Natural killer cell (primary cell): ENCODE data around the gene CYP2U1. TPM values are rescaled to one million over a fixed set of nuclear protein-coding genes. Genes with fewer than 3 reads are reported as not detected.

Experiments
- ATAC-seq, 3 donors: fragments of 150-1000 bp in 2 of 3; fragments of 200-7000 bp in 1 of 3; cut with Tn5 transposase; 1 replicate in 1 of 3; 2 replicates in 2 of 3; pipeline ENCODE4 v1.10.0; 2021; ENCODE audit warnings: mild to moderate bottlenecking in 2 of 3, moderate library complexity in 2 of 3
- DNase-seq, 2 donors: peaks; one replicate each; pipeline versions ENCODE4 v3.0.0 to v3.0.0-alpha.2; 2013 to 2021; ENCODE audit warnings: mixed read lengths in 1 of 2
- H3K27ac ChIP-seq: one replicate; pipeline ENCODE4 v1.5.1; 2013; ENCODE audit warnings: mild to moderate bottlenecking, low read length
- H3K27me3 ChIP-seq: one replicate; pipeline ENCODE4 v1.6.1; 2013; ENCODE audit warnings: low read length; ENCODE audit not compliant: control insufficient read depth, insufficient read depth
- H3K36me3 ChIP-seq: one replicate; pipeline ENCODE4 v1.6.1; 2013; ENCODE audit warnings: low read length; ENCODE audit not compliant: control insufficient read depth, insufficient read depth
- H3K4me1 ChIP-seq: one replicate; pipeline ENCODE4 v1.6.1; 2013; ENCODE audit warnings: low read length; ENCODE audit not compliant: control insufficient read depth, insufficient read depth
- H3K4me3 ChIP-seq: one replicate; pipeline ENCODE4 v1.5.1; 2013; ENCODE audit warnings: low read length
- H3K9me3 ChIP-seq: one replicate; pipeline ENCODE4 v1.6.1; 2013; ENCODE audit warnings: low read length; ENCODE audit not compliant: control insufficient read depth, insufficient read depth
- H3K27ac Mint-ChIP-seq, 2 donors: one replicate each; pipeline ENCODE4 v1.8.0; 2022; ENCODE audit warnings: mild to moderate bottlenecking in 2 of 2, mixed read lengths in 2 of 2, moderate library complexity in 1 of 2
- H3K27me3 Mint-ChIP-seq, 2 donors: one replicate each; pipeline ENCODE4 v1.8.0; 2022; ENCODE audit warnings: low read depth in 2 of 2, mixed read lengths in 2 of 2
- H3K36me3 Mint-ChIP-seq: one replicate; pipeline ENCODE4 v1.8.0; 2022; ENCODE audit warnings: mixed read lengths
- H3K4me1 Mint-ChIP-seq, 2 donors: one replicate each; pipeline ENCODE4 v1.8.0; 2022; ENCODE audit warnings: mixed read lengths in 2 of 2
- H3K4me3 Mint-ChIP-seq: one replicate; pipeline ENCODE4 v1.8.0; 2022; ENCODE audit warnings: mild to moderate bottlenecking, moderate library complexity, mixed read lengths
- H3K9me3 Mint-ChIP-seq, 2 donors: one replicate each; pipeline ENCODE4 v1.8.0; 2022; ENCODE audit warnings: mixed read lengths in 2 of 2
- CTCF ChIP-seq: fragments of 200-600 bp; IDR thresholded peaks from one replicate; pipeline ENCODE4 v1.8.0; 2022; ENCODE audit warnings: antibody characterized with exemption
- WGBS: methylation state at CpG from one replicate; pipeline ENCODE4 v1.1.7; 2013; ENCODE audit warnings: missing lambda C conversion rate; ENCODE audit not compliant: insufficient coverage; 5-methylcytosine and 5-hydroxymethylcytosine counted together
- intact Hi-C: fragments of 100-400 bp; cut with micrococcal nuclease; formaldehyde crosslinking; loops from one replicate; pipeline ENCODE4 v1.14.2; 2022
- total RNA-seq, 4 donors: library from RNA; stranded (reverse); fragments of 120-200 nt in 1 of 4; gene quantifications; one replicate each; pipeline versions ENCODE4 v1.2.3 to v1.2.4, GENCODE V29; 2013 to 2022

Gene CYP2U1
- total RNA-seq, 3 donors from 2014 or later (not counting 1 experiment from before 2014, with no cell fraction given): 2.5 to 4.5 (median 3.4) TPM

- H3K4me3 ChIP-seq: no peak overlapping the region
- DNase-seq: no peak
- Mint-ChIP-seq H3K27me3 (peaks cover 0 to 3% of the 10 kb centered on the region in 2 donors), H3K9me3 (no peaks in the 10 kb centered on the region), H3K27ac (no peak overlapping the region), H3K36me3 (no peaks in the 10 kb centered on the region), H3K4me1 (no peaks in the 10 kb centered on the region), H3K4me3 (no peak overlapping the region)
- H3K36me3 ChIP-seq: no peaks in the 10 kb centered on the region
- ATAC-seq: no peak
- H3K9me3 ChIP-seq: no peaks in the 10 kb centered on the region
- intact Hi-C loops: no loop called here
- TF ChIP-seq CTCF: no peak
- H3K27ac ChIP-seq: no peak overlapping the region
- H3K4me1 ChIP-seq: no peaks in the 10 kb centered on the region
- no peaks in the 10 kb centered on the region for H3K27me3 ChIP-seq
- WGBS: 87% methylated on average over 6 of the region's 6 CpGs
These were observed 37.2 kb upstream of the CYP2U1 start for GRCh38 chr4:107894138-107894603.

GRCh38 chr4:107896158-107896645 lies 35.1 kb upstream of the CYP2U1 start:
- no peaks in the 10 kb centered on the region for H3K4me1 ChIP-seq
- H3K36me3 ChIP-seq: no peaks in the 10 kb centered on the region
- no peaks in the 10 kb centered on the region for H3K27me3 ChIP-seq

GRCh38 chr4:107896646-107897045 lies 34.7 kb upstream of the CYP2U1 start:
- H3K27ac ChIP-seq: no peak overlapping the region
- H3K4me3 ChIP-seq: no peak overlapping the region
- no peaks in the 10 kb centered on the region for H3K27me3 ChIP-seq
- DNase-seq (no peak), ATAC-seq (no peak)
- Mint-ChIP-seq H3K4me3 (no peak overlapping the region), H3K36me3 (no peaks in the 10 kb centered on the region), H3K27ac (no peak overlapping the region), H3K27me3 (no peaks in the 10 kb centered on the region), H3K9me3 (no peaks in the 10 kb centered on the region), H3K4me1 (no peaks in the 10 kb centered on the region)
- no peak for TF ChIP-seq CTCF
- no peaks in the 10 kb centered on the region for H3K9me3 ChIP-seq
- no CpG with 5 or more reads among the region's 1 CpG for WGBS
- intact Hi-C loops: no loop called here
- no peaks in the 10 kb centered on the region for H3K36me3 ChIP-seq
- no peaks in the 10 kb centered on the region for H3K4me1 ChIP-seq

More at GRCh38 chr4:107896158-107896645, 35.1 kb upstream of the CYP2U1 start:
- no peak for ATAC-seq
- Mint-ChIP-seq H3K4me3 (no peak overlapping the region), H3K4me1 (no peaks in the 10 kb centered on the region), H3K36me3 (no peaks in the 10 kb centered on the region), H3K27ac (no peak overlapping the region), H3K27me3 (no peaks in the 10 kb centered on the region), H3K9me3 (no peaks in the 10 kb centered on the region)
- WGBS: 66% methylated on average over 2 of the region's 2 CpGs
- intact Hi-C loops: no loop called here
- DNase-seq: no peak
- H3K4me3 ChIP-seq: no peak overlapping the region
- no peaks in the 10 kb centered on the region for H3K9me3 ChIP-seq
- H3K27ac ChIP-seq: no peak overlapping the region
- TF ChIP-seq CTCF: no peak

- TF ChIP-seq CTCF: no peak
- Histone ChIP-seq H3K9me3 (no peaks in the 10 kb centered on the region), H3K36me3 (no peaks in the 10 kb centered on the region), H3K4me1 (no peaks in the 10 kb centered on the region), H3K4me3 (no peak overlapping the region), H3K27ac (no peak overlapping the region), H3K27me3 (no peaks in the 10 kb centered on the region)
- Mint-ChIP-seq H3K4me1 (no peaks in the 10 kb centered on the region), H3K36me3 (no peaks in the 10 kb centered on the region), H3K9me3 (no peaks in the 10 kb centered on the region), H3K27me3 (no peaks in the 10 kb centered on the region), H3K27ac (no peak overlapping the region), H3K4me3 (no peak overlapping the region)
- intact Hi-C loops: no loop called here
- ATAC-seq (no peak), DNase-seq (no peak)
These were observed 33.5 kb upstream of the CYP2U1 start for GRCh38 chr4:107897823-107898222.
